ENCODE results near the gene HPS1.

- TF ChIP-seq CTCF (IDR thresholded peaks at IDR 0.05 in 8 of 11, conservative IDR thresholded peaks at IDR 0.05 in 3 of 11) (no peak), POLR2A (IDR thresholded peaks at IDR 0.05) (no peak)
These were observed 27.1 kb downstream of the HPS1 start for GRCh38 chr10:98419469-98420261.
